Karpas-422 (cell line): Measurements from ENCODE around the gene TGFB1I1. TPM values are rescaled to one million over a fixed set of nuclear protein-coding genes. Genes with fewer than 3 reads are reported as not detected.
"Not testable (repeated sequence)": the region's sequence is repeated elsewhere in the genome, so short reads cannot be mapped to it uniquely, and the experiment has no call there.

Experiments used
- DNase-seq: peaks from one replicate; pipeline ENCODE4 v3.0.0-alpha.2; 2015
- H2AFZ ChIP-seq: fragments of 200-600 bp; sonication (generic); 2 replicates; pipeline ENCODE4 v1.6.1; 2014; ENCODE audit warnings: antibody characterized with exemption, low read length, mixed read lengths
- H3K27ac ChIP-seq: fragments of 200-600 bp; sonication (generic); 2 replicates; pipeline ENCODE4 v1.5.1; 2014; ENCODE audit warnings: mild to moderate bottlenecking, low read length, moderate library complexity
- H3K27me3 ChIP-seq: fragments of 200-600 bp; sonication (generic); 2 replicates; pipeline ENCODE4 v1.6.1; 2014; ENCODE audit warnings: low read length, mixed read lengths
- H3K36me3 ChIP-seq: fragments of 200-600 bp; sonication (generic); 2 replicates; pipeline ENCODE4 v1.6.1; 2014; ENCODE audit warnings: low read length, mixed read lengths; ENCODE audit not compliant: insufficient read depth
- H3K4me1 ChIP-seq: fragments of 200-600 bp; sonication (generic); 2 replicates; pipeline ENCODE4 v1.6.1; 2014; ENCODE audit warnings: mild to moderate bottlenecking, low read length, mixed read lengths
- H3K4me2 ChIP-seq: fragments of 200-600 bp; sonication (generic); 2 replicates; pipeline ENCODE4 v1.6.1; 2014; ENCODE audit warnings: low read length, low read depth, mild to moderate bottlenecking; ENCODE audit not compliant: poor library complexity, severe bottlenecking
- H3K4me3 ChIP-seq: fragments of 200-600 bp; sonication (generic); 2 replicates; pipeline ENCODE4 v1.5.1; 2014; ENCODE audit warnings: mild to moderate bottlenecking, antibody characterized with exemption, low read length, mixed read lengths
- H3K79me2 ChIP-seq: fragments of 200-600 bp; sonication (generic); 2 replicates; pipeline ENCODE4 v1.6.1; 2014; ENCODE audit warnings: mild to moderate bottlenecking, low read length, mixed read lengths
- H3K9ac ChIP-seq: fragments of 200-600 bp; sonication (generic); 2 replicates; pipeline ENCODE4 v1.6.0; 2014; ENCODE audit warnings: low read length
- H3K9me2 ChIP-seq: fragments of 200-600 bp; sonication (generic), shearing (Covaris generic); replicated peaks from 2 replicates; pipeline ENCODE4 v1.6.0; 2014; ENCODE audit warnings: mild to moderate bottlenecking, low read length, moderate library complexity; ENCODE audit not compliant: insufficient read depth
- H3K9me3 ChIP-seq: fragments of 300-700, 200-600 bp; sonication (generic); 2 replicates; pipeline ENCODE4 v1.6.1; 2014; ENCODE audit warnings: low read length, mixed read lengths
- H4K20me1 ChIP-seq: fragments of 200-600 bp; sonication (generic); 2 replicates; pipeline ENCODE4 v1.6.1; 2014; ENCODE audit warnings: mild to moderate bottlenecking, antibody characterized with exemption, low read length, low read depth; ENCODE audit not compliant: insufficient read depth
- total RNA-seq: library from RNA; depleted of rRNA; stranded (reverse); fragments of >200 nt; shearing (Covaris generic); gene quantifications from 2 replicates; pipeline ENCODE4 v1.2.3, GENCODE V29; 2014; ENCODE audit warnings: low replicate concordance

Gene TGFB1I1
- total RNA-seq, 1 experiment from 2014 or later: not detected

GRCh38 chr16:31430380-31431052 lies 41.4 kb upstream of the TGFB1I1 start:
- Histone ChIP-seq H2AFZ (no peak overlapping the region), H3K9ac (no peak overlapping the region), H3K9me2 (no peaks in the 10 kb centered on the region), H3K27me3 (no peaks in the 10 kb centered on the region), H3K4me1 (no peaks in the 10 kb centered on the region), H3K36me3 (no peaks in the 10 kb centered on the region), H3K9me3 (no peaks in the 10 kb centered on the region), H3K4me3 (no peak overlapping the region), H4K20me1 (no peaks in the 10 kb centered on the region), H3K27ac (no peak overlapping the region), H3K79me2 (no peaks in the 10 kb centered on the region), H3K4me2 (no peak overlapping the region)
- peak; percentile 29 for DNase-seq

GRCh38 chr16:31435341-31436220 lies 36.4 kb upstream of the TGFB1I1 start:
- Histone ChIP-seq H3K27me3 (no peaks in the 10 kb centered on the region), H3K9me2 (no peaks in the 10 kb centered on the region), H3K4me3 (no peak overlapping the region), H3K36me3 (no peaks in the 10 kb centered on the region), H3K79me2 (no peaks in the 10 kb centered on the region), H3K4me2 (no peak overlapping the region), H3K4me1 (peaks cover 24% of the 10 kb centered on the region), H3K27ac (no peak overlapping the region), H3K9ac (no peak overlapping the region), H2AFZ (no peak overlapping the region), H3K9me3 (no peaks in the 10 kb centered on the region), H4K20me1 (no peaks in the 10 kb centered on the region)
- DNase-seq: peak; percentile 6

DNA sequence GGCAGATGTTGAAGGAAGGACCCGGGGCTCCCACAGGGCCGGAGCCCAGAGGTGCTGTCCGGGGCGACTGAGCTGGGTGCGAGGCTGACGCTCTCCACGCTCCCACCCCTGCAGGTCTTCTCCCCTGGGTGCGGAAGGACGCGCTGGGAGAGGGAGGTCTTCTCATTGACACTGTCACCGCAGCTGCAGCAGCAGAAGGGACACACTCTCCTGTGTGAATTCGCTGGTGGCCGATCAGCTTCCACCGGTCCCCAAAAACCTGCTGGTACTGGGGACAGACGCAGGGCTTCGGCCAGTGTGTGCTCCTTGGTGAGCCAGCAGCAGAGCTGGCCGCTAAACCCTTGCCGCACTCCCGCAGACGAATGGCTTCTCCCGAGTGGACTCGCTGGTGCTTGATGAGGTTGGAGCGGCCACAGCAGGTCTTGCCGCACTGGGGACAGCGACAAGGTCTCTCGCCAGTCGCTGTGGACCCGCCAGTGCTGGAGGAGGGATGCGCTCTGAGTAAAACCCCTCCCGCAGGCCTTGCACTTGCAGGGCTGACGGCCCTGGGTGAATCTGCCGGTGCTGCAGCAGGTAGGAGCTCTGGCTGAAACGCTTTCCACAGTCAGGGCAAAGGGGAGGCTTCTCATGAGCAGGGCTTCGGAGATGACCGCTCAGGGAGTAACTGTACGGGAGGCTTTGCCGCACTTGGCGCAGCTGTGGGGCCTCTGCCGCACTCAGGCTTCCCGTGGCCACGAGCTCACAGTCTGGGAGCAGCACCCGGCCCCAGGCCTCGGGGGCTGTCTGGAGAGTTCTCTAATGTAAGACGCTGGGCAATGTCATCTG lies 35.5 kb upstream of the TGFB1I1 start:
- Histone ChIP-seq H2AFZ (no peak overlapping the region), H3K9ac (no peak overlapping the region), H3K4me3 (no peak overlapping the region), H3K4me1 (peaks cover 24% of the 10 kb centered on the region), H3K27ac (no peak overlapping the region), H3K9me3 (no peaks in the 10 kb centered on the region), H3K4me2 (no peak overlapping the region), H3K9me2 (no peaks in the 10 kb centered on the region), H3K27me3 (no peaks in the 10 kb centered on the region), H3K36me3 (no peaks in the 10 kb centered on the region), H3K79me2 (no peaks in the 10 kb centered on the region), H4K20me1 (no peaks in the 10 kb centered on the region)
- DNase-seq: peak; percentile 12

- DNase-seq: no peak
- H3K4me3 ChIP-seq: no peak overlapping the region
- no peaks in the 10 kb centered on the region for H3K79me2 ChIP-seq
Observed at GRCh38 chr16:31438414-31438813, 33.5 kb upstream of the TGFB1I1 start.

GRCh38 chr16:31439023-31439422 lies 32.9 kb upstream of the TGFB1I1 start:
- Histone ChIP-seq H3K4me2 (peak overlapping the region; percentile 73), H3K4me1 (peaks cover 29% of the 10 kb centered on the region), H3K4me3 (peak overlapping the region; percentile 22; the same call in 1 of the 2 replicates), H3K27ac (0 out of 2 replicates have a peak overlapping the region, but pooled peaks have one; percentile 16), H3K9ac (peak overlapping the region; percentile 39)
- not testable (repeated sequence) for H3K27me3 ChIP-seq, H3K36me3 ChIP-seq, H3K9me3 ChIP-seq, H3K9me2 ChIP-seq, H2AFZ ChIP-seq, H4K20me1 ChIP-seq, H3K79me2 ChIP-seq
- DNase-seq: peak; percentile 78

More at GRCh38 chr16:31438414-31438813, 33.5 kb upstream of the TGFB1I1 start:
- Histone ChIP-seq H3K27me3 (no peaks in the 10 kb centered on the region), H3K4me1 (peaks cover 29% of the 10 kb centered on the region), H3K4me2 (peak overlapping the region; percentile 73), H3K9me3 (no peaks in the 10 kb centered on the region), H2AFZ (no peak overlapping the region), H3K9me2 (no peaks in the 10 kb centered on the region), H3K36me3 (no peaks in the 10 kb centered on the region), H3K27ac (no peak overlapping the region), H4K20me1 (no peaks in the 10 kb centered on the region), H3K9ac (no peak overlapping the region)

DNA sequence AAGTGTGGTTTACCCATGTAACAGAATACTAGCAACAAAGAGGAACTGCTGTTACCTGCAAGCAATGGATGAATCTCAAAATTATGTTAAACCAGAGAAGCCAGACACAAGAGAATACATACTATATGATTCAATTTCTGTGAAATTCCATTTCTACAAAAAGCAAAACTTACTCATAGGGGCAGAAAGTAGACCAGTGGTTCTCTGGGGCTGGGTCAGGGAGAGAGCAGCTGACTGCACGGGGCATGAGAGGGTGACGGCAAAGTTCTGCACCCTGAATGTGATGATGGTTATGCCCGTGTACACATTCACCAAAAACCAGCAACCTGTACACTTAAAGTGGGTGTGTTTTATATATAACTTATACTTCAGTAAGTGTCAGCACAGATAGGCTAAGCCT lies 32.4 kb upstream of the TGFB1I1 start:
- H3K4me3 ChIP-seq: peak overlapping the region; percentile 22; the same call in 1 of the 2 replicates

DNA sequence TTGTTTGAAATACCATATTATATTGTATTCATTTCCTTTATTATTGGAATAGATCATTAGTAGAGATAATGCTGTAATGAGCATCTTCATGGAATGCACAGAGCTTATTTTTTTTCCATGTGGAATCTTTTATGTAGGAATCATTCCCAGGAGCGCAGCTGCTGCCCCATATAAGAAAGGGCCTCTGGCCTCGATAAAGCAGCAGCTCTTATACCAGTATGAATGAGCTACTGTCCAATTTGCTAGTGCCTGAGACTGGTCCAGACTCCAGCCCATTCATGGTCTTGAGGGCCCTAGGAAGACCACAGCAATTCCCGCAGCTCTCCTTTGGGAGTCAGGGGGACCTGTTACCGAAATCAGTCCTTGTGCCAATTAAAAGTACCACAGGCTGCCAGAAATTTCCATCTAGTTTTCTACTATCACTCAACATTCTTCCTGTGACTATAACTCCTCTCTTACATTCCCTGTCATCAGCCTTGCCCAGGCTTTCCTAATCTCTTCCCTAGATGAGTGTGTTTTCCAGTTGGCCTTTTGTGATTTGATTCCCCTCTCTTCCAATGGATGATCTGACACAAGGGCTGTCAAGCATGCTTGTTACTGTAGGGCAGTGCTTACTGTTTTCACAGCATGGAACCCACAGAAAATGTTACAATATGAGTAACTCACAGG lies 31.3 kb upstream of the TGFB1I1 start:
- Histone ChIP-seq H3K4me2 (no peak overlapping the region), H3K36me3 (no peaks in the 10 kb centered on the region), H4K20me1 (no peaks in the 10 kb centered on the region), H3K4me1 (peaks cover 29% of the 10 kb centered on the region), H3K9me3 (no peaks in the 10 kb centered on the region), H3K9me2 (no peaks in the 10 kb centered on the region), H3K4me3 (no peak overlapping the region), H3K79me2 (no peaks in the 10 kb centered on the region), H3K9ac (no peak overlapping the region), H3K27ac (no peak overlapping the region), H3K27me3 (no peaks in the 10 kb centered on the region), H2AFZ (no peak overlapping the region)
- DNase-seq: no peak

More for the DNA sequence above, 32.4 kb upstream of the TGFB1I1 start:
- H4K20me1 ChIP-seq: no peaks in the 10 kb centered on the region
- H2AFZ ChIP-seq: peak overlapping the region; percentile 44; the same call in 1 of the 2 replicates
- H3K9ac ChIP-seq: peak overlapping the region; percentile 39
- no peaks in the 10 kb centered on the region for H3K27me3 ChIP-seq
- H3K79me2 ChIP-seq: no peaks in the 10 kb centered on the region
- H3K9me3 ChIP-seq: no peaks in the 10 kb centered on the region
- H3K9me2 ChIP-seq: no peaks in the 10 kb centered on the region
- H3K4me2 ChIP-seq: peak overlapping the region; percentile 73
- DNase-seq: peak; percentile 45
- no peaks in the 10 kb centered on the region for H3K36me3 ChIP-seq
- H3K27ac ChIP-seq: 0 out of 2 replicates have a peak overlapping the region, but pooled peaks have one; percentile 16
- peaks cover 29% of the 10 kb centered on the region for H3K4me1 ChIP-seq
